KG1 (cell line): Measurements from ENCODE around the gene SREBF1.

Experiments used
- DNase-seq: peaks from one replicate; lab custom pipeline; 2025; lab: John Stamatoyannopoulos, UW

Gene SREBF1

DNA sequence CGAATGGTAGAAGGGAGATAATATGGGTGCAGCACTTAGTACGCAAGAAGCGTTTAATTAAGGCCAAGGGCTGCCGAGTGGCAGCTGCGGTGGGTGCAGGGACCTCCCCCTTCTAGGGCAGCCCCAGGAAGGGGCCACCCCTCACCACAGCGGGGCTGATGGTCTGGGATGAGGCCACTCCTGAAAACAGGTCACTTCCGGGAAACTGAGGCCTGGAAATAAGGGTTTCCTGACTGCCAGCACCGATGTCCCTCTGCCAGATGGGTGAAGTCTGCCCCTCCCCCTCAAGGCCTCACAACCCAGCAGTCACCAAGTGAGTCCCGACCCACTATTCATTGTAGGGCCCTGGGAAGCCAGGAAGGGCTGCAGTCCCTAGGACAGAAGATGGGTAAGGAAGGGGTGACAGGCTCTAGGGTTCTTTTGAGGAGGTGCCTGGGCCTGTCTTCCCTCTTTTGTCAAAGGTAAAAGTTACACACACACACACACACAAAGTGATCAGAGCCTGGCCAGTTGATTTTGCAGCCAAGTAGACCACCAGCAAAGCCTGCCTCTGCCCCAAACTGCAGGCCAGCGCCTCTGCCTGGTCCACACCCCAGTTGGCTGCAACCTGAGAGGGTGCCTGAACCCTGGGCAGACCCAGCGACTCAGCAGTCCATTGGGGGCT, 12.5 kb downstream of the SREBF1 start:
- no peak for DNase-seq

DNA sequence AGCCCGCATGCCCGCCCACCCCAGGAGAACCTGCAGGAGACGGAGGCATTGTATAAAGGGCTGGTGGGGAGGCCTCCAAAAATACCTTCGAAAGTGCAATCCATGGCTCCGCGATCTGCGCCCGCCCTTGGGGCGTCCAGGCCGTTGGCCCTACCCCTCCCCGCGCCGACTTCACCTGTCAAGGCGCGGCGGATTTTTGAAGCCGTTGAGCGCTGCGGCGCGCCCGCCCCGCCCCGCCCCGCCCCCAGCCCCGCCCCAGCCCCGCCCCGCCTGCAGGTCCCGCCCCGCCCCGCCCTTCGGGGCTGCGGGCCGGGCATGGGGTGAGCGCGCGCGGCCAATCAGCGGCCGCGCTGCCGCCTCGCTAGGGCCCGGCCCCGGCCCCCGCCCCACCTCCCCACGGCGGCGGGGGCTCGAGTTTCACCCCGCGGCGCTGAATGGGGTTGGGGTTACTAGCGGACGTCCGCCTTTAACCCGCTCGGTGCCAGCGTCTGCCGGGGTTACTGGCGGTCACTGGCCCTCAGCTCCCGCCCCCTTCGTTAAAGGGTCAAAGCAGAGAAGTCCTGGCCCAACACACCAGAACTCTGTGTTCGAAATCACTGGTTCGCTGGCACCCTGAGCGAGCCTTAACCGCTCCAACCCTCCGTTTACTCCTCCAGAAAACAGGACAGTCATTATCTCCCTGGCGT, 13.2 kb downstream of the SREBF1 start:
- peak; percentile 10 for DNase-seq

DNA sequence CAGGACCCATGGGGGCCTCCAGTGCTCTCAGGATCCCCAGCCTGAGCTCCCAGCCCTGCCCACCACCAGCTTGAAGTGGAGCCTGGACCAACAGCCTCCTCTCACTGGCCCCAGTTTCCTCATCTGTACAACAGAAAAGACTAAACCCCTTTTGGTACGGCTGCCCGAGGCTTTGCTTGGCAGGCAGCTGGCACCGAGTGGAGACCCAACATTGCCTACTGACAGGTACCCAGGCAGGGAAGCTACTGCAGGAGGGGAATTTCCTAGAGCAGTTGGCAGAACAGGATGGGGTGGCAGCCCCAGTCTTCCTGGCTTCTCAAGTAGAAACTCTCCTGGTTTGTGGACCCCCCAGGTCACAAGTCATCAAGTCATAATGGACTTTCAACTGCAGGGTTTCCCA, 14.2 kb downstream of the SREBF1 start:
- no peak for DNase-seq

DNA sequence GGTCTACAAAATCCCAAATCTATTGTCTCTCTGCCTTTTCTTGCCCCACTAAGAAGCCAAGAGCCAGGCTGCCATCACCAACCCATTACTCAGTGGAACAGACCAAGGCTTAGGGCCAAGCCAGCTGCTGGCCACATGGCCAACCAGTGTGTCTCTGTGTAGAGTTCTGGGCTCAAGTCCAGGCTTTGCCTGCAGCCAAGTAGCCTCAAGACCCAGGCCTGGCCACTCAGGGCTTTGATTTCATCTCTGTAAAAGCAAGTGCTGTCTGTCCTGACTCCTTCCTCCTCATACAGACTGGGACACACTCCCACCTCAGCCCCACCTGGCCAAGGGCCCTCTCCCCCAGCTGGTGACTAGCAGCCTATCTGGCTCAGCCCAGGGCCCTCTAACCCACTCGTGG, 14.6 kb downstream of the SREBF1 start:
- DNase-seq: no peak

DNA sequence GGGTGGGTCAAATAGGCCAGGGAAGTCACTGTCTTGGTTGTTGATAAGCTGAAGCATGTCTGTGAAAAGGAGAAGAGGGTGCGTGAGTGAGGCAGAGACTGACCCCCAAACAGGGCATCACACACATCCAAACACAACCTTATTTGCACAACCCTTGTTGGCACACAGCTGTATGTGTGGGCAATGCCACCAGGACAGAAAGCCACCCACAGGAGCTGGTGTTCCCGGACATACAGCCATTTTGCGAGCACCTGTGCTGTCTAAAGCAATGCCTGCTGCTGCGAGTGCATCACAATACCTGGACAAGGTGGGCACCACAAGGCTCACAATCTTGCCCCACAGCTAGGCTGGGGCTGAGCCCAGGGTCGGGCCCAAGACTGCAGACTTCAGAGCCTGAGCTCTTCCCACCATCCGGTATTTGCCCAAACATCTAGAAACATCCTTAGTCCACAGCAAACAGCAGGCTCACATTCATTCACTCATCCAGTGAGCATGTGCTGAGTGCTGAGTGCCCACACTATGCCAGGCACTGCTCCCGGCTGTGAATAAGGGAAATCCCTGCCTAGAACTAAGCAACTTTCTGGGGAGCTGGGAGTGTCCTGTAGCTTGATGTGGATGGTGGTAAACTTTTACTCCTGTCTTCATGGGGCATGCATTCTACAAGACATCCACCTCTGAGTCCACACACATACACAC, 16.2 kb downstream of the SREBF1 start:
- DNase-seq: no peak

DNA sequence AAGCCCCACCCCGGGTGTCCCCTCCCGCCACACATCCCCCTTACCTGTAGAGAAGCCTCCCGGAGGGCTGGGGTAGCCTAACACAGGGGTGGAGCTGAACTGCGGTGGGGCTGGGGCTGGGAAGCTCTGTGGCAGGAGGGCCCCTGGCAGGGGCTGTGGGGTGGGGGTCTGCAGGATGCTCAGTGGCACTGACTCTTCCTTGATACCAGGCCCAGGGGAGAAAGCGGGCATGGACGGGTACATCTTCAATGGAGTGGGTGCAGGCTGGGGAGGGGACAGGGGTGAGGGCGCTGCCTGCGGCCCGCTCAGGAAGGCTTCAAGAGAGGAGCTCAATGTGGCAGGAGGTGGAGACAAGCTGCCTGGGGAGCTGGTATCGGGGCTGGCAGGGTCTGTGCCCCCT, 16.7 kb downstream of the SREBF1 start:
- DNase-seq: no peak

DNA sequence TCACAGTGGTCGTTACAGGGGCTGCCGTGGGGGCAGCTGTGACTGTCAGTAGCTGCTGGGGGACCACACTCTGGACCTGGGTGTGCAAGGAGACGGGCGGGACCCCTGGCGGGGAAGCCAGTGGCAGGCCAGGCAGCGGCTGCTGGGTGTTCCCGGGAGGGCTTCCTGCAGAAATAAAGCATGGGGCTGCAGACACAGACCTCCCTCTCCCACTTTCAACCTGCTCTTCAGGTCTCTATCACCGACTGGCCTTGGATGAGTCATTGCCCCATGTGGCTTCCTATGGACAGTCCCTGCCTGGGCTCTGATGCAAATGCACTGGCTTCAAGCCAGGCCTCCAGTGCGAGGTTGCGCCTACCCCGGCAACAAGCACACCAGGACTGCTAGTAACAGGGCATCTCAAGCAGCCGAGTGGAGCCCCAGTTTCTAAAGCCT, 17.2 kb downstream of the SREBF1 start:
- no peak for DNase-seq

DNA sequence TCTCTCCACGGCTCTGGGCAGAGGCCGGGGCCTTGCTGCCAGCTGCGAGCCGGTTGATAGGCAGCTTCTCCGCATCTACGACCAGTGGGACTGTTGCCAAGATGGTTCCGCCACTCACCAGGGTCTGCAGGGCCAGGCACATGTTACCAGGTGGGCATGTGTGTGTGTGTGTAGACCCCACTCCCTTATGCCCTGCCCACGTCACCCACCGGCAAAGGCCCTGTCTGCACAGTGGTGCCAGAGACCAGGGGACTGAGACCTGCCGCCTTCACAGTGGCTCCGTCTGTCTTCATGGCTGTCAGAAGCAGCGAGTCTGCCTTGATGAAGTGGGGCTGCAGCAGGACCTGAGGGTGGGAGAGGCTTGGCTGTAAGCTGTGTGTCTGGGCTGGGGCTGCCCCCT, 17.7 kb downstream of the SREBF1 start:
- DNase-seq: no peak

DNA sequence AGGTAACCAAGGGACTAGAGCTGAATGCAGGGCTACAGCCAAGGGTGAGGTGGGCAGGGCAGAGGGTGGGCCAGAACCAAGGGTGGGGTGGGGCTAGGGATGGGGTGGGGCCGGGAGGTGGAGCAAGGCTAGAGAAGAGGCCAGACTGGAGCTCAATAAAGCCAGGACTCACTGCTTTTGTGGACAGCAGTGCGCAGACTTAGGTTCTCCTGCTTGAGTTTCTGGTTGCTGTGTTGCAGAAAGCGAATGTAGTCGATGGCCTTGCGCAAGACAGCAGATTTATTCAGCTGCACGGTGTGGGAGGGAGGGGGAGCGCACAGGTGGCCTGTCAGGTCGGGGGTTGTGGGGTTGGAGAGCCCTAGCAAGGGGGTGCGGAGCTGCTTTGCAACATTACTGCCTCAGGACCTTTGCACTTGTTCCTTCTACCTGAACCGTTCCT, 18.7 kb downstream of the SREBF1 start:
- DNase-seq: no peak

DNA sequence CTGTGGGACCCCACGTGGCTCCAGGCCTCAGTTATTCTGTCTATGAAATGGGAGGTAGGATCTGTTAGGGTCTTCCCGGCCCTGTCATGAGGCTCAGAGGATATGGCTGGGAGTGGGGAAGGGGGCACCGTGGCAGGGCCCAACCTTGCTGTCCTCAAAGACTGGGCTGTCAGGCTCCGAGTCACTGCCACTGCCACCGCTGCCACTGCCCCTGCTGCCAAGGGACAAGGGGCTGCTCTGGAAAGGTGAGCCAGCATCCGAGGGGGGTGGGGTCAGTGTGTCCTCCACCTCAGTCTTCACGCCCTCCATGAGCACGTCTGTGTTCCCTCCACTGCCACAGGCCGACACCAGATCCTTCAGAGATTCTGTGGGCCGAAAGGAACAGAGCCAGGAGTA, 19.2 kb downstream of the SREBF1 start:
- DNase-seq: no peak

DNA sequence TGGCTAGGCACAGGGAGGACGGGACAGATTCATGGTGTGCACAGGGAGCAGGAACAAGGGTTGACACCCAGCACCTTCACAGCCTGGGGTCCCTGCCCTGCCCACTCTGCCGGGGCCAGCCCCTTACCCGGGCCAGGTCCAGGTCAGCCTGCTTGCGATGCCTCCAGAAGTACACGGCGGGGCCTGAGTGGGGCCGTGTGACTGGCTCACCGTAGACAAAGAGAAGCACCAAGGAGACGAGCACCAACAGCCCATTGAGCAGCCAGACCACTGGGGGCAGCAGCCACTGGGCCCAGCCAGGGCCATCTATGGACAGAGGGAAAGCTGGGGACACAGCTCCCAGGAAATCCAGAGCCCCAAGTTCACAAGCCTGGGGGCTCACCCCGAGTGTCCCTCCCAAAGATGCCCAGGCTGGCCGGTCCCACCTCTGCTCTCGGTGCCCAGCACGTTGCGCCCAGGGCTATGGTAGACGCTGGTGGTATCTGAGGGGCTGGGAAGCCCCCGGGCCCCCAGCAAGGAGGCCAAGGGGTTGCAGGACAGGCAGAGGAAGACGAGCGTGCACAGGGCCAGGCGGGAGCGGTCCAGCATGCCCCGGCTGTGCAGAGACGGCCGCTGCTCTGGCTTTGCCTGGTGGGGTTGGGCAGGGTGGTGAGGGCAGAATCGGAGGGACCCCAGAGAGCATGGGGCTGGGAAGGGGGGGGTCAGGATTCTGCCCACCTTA, 19.8 kb downstream of the SREBF1 start:
- no peak for DNase-seq

DNA sequence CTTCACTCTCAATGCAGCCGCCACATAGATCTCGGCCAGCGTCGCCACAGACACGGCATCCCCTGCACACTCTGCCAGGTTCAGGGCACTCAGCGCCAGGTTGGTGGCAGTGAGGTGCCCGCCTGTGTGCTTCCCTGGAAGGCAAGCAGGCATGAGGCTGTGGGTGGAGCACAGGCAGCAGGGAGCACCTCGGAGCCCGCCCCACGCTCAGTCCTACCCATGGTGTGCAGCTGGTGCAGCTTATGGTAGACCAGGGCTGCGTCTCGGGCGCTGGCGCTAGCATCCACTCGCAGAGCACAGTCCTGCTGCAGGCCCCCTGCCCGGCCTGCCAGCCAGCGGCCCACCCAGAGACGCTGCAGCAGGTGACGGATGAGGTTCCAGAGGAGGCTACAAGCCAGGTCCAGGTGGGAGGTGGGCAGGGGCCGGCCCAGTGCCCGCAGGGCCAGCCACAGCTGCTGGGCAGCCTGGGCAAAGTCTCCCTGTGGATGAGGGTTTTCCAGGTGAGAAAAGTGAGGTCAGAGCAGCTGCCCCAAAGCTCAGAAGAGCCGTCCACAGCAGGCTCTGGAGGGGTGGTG, 20.5 kb downstream of the SREBF1 start:
- no peak for DNase-seq

DNA sequence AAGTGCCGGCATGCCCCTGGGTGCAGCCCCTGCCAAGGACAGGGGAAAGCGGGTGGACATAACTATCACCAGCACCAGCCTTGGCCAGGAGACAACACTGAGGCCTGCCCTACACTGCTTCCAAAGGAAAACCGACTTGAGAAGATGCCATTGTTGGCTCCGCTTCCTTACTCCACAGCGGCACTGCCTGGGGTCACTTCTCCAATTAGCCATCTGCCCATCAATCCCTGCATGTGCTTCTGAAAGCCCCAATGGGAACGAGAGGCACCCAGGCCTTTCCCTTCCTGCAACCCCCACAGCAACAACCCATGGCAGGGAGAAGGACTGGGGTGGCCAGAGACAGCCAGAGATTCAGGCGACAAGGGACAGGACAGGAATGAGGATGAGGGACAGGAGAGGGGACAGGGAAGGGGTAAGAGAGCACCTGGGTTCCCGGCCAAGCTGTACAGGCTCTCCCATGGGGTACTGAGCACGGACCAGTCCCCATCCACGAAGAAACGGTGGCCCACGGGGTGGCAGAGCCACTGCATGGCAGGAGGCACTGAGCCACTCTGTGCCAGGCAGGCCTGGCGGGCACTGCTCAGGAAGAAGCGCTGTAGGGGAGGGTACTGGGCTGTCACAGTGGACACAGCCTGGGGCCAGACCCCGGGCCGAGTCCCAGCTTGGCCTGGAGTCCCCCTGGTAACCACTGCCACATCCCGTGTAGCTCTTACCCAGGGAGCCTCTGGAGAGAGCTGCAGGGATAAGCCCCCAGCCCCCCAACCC, 21.2 kb downstream of the SREBF1 start:
- DNase-seq: no peak

DNA sequence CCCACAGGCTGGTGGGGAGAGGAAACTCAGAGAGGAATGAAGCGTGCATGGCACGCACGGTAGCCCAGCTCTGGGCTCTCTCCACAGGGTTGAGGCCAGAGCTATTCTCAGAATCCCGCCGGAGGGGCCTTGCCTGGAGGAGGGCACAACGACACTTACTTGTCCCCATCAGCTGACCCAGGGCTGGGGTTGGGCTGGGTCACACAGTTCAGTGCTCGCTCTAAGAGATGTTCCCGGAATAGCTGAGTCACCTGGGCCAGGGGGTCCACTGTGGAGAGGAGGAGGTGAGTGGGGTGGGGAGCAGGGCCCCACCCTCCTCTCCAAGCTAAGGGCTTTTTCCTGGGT, 21.8 kb downstream of the SREBF1 start:
- DNase-seq: no peak

DNA sequence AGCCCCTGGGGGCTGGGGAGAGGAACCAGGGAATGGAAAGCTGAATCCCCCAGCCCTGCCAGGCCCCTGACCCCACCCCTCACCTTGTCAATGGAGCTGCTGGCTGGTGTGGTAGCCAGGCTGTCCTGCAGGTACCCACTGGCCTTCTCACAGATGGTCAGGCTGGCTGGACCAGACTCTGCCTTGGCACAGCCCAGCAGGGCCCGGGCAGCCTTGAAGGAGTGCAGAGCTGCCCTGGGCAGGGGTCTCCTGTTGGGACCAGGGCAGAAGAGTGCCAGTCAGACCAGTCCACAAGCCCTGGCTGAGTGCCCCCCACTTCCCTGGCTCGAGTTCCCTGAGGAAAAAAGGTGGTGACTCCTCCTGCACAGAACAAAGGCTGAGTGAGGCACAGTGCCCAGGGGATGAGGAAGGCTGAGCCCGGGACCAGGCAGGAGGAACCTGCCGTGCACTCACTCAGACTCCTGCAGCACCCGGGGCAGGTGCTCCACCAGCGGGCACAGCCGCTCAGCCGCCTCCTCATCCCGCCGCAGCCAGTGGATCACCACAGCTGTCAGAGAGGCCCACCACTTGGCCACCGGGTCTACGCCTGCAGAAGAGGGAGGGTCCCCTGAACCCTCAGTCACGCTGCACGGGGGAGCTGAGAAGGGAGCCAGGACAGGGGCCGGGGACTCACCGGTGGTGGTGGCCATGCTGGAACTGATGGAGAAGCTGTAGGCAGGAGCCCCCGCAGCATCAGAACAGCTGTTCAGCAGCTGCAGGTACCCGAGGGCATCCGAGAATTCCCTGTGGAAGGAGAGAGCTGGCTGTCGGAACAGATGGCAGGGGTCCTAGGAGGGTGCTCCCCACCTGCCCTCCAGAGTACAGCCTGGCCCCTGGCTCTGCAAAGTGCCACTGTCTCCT, 22.4 kb downstream of the SREBF1 start:
- DNase-seq: no peak

DNA sequence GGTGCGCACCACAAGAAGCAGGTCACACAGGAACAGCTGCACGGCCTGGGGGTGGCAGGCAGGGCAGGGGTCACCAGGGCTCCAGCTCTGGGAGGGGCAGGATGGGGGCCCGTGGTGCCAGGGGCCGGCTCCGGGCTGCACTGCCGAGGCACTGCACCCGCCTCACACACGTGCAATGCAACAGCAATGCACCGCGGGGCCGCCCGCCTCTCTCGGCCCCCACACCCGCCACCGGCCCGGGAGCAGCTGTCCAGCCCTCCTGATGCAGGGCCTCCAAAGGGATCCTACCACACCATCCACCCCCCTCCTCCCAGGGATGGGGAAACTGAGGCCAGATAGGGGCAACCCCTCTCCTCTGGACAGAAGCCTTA, 23.1 kb downstream of the SREBF1 start:
- DNase-seq: no peak

DNA sequence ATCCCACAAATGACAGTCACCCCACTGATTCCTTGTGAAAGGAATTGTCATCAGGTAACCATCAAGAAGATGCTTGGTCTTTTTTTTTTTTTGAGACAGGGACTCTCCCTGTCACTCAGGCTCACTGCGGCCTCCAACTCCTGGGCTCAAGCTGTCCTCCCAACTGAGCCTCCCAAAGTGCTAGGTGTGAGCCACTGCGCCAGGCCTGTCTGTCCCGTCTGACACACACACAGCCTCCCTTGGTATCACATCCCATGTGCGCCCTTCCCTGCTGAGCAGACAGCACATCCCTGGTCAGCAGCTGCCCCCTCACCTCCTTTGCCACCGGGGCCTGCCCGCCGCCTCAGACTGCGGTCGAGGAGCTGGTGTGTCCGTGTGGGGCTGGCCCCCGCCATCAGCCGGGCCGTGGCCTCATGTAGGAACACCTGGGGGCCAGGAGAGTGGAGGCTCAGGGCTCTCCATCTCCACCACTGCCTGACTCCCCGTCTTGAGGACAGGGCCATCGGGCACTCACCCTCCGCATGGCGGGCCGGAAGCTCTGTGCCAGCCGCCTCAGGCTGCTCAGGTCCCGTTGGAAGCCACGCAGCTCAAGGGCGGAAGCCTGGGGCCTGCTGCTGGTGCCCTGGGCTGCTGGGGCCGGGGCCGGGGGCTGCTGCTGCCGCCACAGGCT, 23.6 kb downstream of the SREBF1 start:
- DNase-seq: no peak

DNA sequence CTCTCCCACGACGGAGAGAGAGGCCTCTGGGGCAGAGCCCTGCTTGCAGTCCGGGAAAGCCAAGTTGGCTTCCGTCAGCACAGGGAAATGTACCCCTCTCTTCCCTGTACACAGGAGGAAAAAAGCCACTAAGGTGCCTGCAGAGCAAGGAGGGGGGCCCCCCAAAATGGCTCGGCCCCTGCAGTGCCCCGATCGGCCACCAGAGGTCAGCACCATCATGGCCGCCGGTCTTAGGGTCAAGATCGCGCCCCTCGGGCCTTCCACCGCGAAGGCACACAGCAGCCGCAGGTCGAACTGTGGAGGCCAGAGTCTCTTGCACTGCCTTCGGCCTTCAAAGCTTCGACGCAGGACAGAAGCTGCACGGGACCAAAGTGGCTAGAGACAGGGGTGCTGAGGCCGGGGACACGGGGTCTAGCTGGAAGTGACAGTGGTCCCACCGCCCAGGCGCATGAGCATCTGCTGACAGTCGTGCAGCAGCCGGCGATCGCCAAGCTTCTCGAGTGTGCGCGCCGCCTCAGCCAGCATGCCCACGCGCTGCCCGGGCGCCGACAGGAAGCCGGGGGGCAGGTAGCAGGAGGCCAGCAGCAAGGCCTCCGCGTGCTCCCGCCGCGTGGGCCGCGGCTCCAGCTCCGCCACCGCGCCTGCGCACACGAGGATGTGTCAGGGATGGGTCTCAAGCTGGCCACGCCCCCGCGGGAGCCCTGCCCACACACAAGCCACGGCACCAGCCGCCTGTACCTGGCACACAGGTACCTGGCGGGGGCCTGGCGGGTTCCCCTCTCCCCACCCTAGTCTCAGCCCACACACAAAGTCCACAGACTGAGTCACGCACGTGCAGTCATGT, 24.4 kb downstream of the SREBF1 start:
- no peak for DNase-seq
